HepG2 (cell line): ENCODE measurements around the gene HLF.

ENCODE experiments used
- ATAD3A ChIP-seq: sonication (generic); formaldehyde crosslinking; IDR thresholded peaks from 2 replicates; pipeline ENCODE4 v1.4.0; 2020; ENCODE audit warnings: missing genetic modification reagents
- DDIT3 ChIP-seq: sonication (generic); formaldehyde crosslinking; IDR thresholded peaks from 2 replicates; pipeline ENCODE4 v1.4.0; 2020; ENCODE audit warnings: mild to moderate bottlenecking, missing genetic modification reagents
- GATA4 ChIP-seq: sonication (generic); IDR thresholded peaks from 2 replicates; pipeline ENCODE4 v1.6.1; 2016; ENCODE audit warnings: antibody characterized with exemption, low read depth, borderline replicate concordance
- HIVEP1 ChIP-seq: sonication (generic); formaldehyde crosslinking; IDR thresholded peaks from 2 replicates; pipeline ENCODE4 v1.4.0; 2020; ENCODE audit warnings: mild to moderate bottlenecking, missing genetic modification reagents
- MED8 ChIP-seq: sonication (generic); formaldehyde crosslinking; IDR thresholded peaks from 2 replicates; pipeline ENCODE4 v1.8.1; 2023; ENCODE audit warnings: mild to moderate bottlenecking, missing genetic modification reagents; ENCODE audit not compliant: insufficient replicate concordance
- POLR2AphosphoS5 ChIP-seq: IDR thresholded peaks from 2 replicates; pipeline ENCODE4 v1.6.1; 2012; ENCODE audit warnings: low read depth, low read length
- YY1 ChIP-seq: IDR thresholded peaks from 2 replicates; pipeline ENCODE4 v1.6.1; 2011; ENCODE audit warnings: low read length, low read depth, moderate library complexity, mild to moderate bottlenecking; ENCODE audit not compliant: insufficient read depth, insufficient replicate concordance
- ZBTB33 ChIP-seq: sonication (generic); formaldehyde crosslinking; IDR thresholded peaks from 2 replicates; pipeline ENCODE4 v1.4.0; 2020; ENCODE audit warnings: missing genetic modification reagents
- ZNF160 ChIP-seq: sonication (generic); formaldehyde crosslinking; IDR thresholded peaks from 2 replicates; pipeline ENCODE4 v1.8.0; 2022; ENCODE audit warnings: mild to moderate bottlenecking, inconsistent platforms, missing genetic modification reagents
- ZNF326 ChIP-seq: sonication (generic); formaldehyde crosslinking; IDR thresholded peaks from 2 replicates; pipeline ENCODE4 v1.4.0; 2020; ENCODE audit warnings: missing genetic modification reagents, borderline replicate concordance
- ZNF674 ChIP-seq: sonication (generic); formaldehyde crosslinking; IDR thresholded peaks from 2 replicates; pipeline ENCODE4 v1.5.0; 2020; ENCODE audit warnings: low read depth, mild to moderate bottlenecking, missing genetic modification reagents
- ZNF878 ChIP-seq: sonication (generic); formaldehyde crosslinking; IDR thresholded peaks from 2 replicates; pipeline ENCODE4 v1.8.1; 2023; ENCODE audit warnings: mild to moderate bottlenecking, missing genetic modification reagents, moderate library complexity
- ZXDC ChIP-seq: sonication (generic); formaldehyde crosslinking; IDR thresholded peaks from 2 replicates; pipeline ENCODE4 v1.5.0; 2020; ENCODE audit warnings: mild to moderate bottlenecking, missing genetic modification reagents

GRCh38 chr17:55342800-55343585 lies 78.2 kb downstream of the HLF start:
- TF ChIP-seq ZNF878 (CRISPR knock-in tag) (no peak), YY1 (no peak), ZNF160 (no peak), POLR2AphosphoS5 (no peak), ZBTB33 (CRISPR knock-in tag) (no peak), ATAD3A (CRISPR knock-in tag) (no peak), ZNF674 (CRISPR knock-in tag) (no peak), DDIT3 (CRISPR knock-in tag) (no peak), HIVEP1 (CRISPR knock-in tag) (no peak), ZXDC (CRISPR knock-in tag) (no peak), MED8 (no peak), ZNF326 (CRISPR knock-in tag) (no peak), GATA4 (no peak)
